Endothelial cell of umbilical vein (primary cell): ENCODE results near the gene DCHS1. TPM values are rescaled to one million over a fixed set of nuclear protein-coding genes. Genes with fewer than 3 reads are reported as not detected.

Source experiments
- BruUV-seq: library from RNA; stranded (reverse); fragments of 400-500 nt; replicated peaks from 2 replicates; lab custom pipeline; 2021; lab: Mats Ljungman, UMichigan
- CTCF ChIA-PET: fragments of 300-600, 350-600 bp; sonication (Branson Sonifier 250); formaldehyde crosslinking; loops from one replicate; lab custom pipeline; 2021; ENCODE audit warnings: antibody characterized with exemption, inconsistent platforms; lab: Charles Lee
- POLR2A ChIA-PET: fragments of 300-600, 350-600 bp; sonication (Branson Sonifier 250); formaldehyde crosslinking; loops from one replicate; lab custom pipeline; 2021; ENCODE audit warnings: antibody characterized with exemption, inconsistent platforms; lab: Charles Lee
- DNase-seq: peaks from one replicate; pipeline ENCODE4 v3.0.0-alpha.2; 2011; ENCODE audit warnings: low read depth, low spot score
- FAIRE-seq: peaks from 2 replicates; lab custom pipeline; 2011; peaks lifted over from hg19 to GRCh38; lab: Jason Lieb, UNC
- H2AFZ ChIP-seq: 2 replicates; pipeline ENCODE4 v1.6.0; 2012; ENCODE audit warnings: low read depth, low read length, control low read depth, inconsistent platforms
- H3K27ac ChIP-seq: 2 replicates; pipeline ENCODE4 v1.5.1; 2011; ENCODE audit warnings: low read depth, mild to moderate bottlenecking, control low read depth, low read length, moderate library complexity; ENCODE audit not compliant: insufficient read depth
- H3K27me3 ChIP-seq, 2 experiments: 2 replicates each; pipeline versions ENCODE4 v1.6.0 to v1.6.1; 2011; ENCODE audit warnings: low read length in 2 of 2, mixed read lengths in 1 of 2; ENCODE audit not compliant: control insufficient read depth in 2 of 2, insufficient read depth in 2 of 2
- H3K36me3 ChIP-seq, 2 experiments: 2 replicates in 1 of 2; 3 replicates in 1 of 2; pipeline ENCODE4 v1.5.1; 2011; ENCODE audit warnings: low read length in 2 of 2, mild to moderate bottlenecking in 1 of 2, moderate library complexity in 1 of 2; ENCODE audit not compliant: control insufficient read depth in 2 of 2, insufficient read depth in 2 of 2; ENCODE audit errors: extremely low read depth in 1 of 2
- H3K4me1 ChIP-seq: 3 replicates; pipeline ENCODE4 v1.5.1; 2011; ENCODE audit warnings: mild to moderate bottlenecking, low read length; ENCODE audit not compliant: control insufficient read depth, insufficient read depth; ENCODE audit errors: extremely low read depth
- H3K4me2 ChIP-seq: 2 replicates; pipeline ENCODE4 v1.6.1; 2011; ENCODE audit warnings: low read length, control low read depth, mixed read lengths; ENCODE audit not compliant: insufficient read depth
- H3K4me3 ChIP-seq, 3 experiments: fragments of 200-600 bp in 1 of 3; sonication (generic), shearing (Covaris generic) in 1 of 3; replicated peaks in 1 of 3; 2 replicates each; pipeline ENCODE4 v1.5.1; 2011 to 2016; ENCODE audit warnings: control low read depth in 3 of 3, low read length in 3 of 3, mild to moderate bottlenecking in 2 of 3, inconsistent platforms in 1 of 3, low read depth in 1 of 3, moderate library complexity in 1 of 3; ENCODE audit not compliant: insufficient read depth in 1 of 3
- H3K79me2 ChIP-seq: 2 replicates; pipeline ENCODE4 v1.6.0; 2012; ENCODE audit warnings: low read length, inconsistent platforms; ENCODE audit not compliant: control insufficient read depth, insufficient read depth
- H3K9ac ChIP-seq: replicated peaks from 2 replicates; pipeline ENCODE3; 2011; ENCODE audit warnings: low read length, control low read depth; ENCODE audit not compliant: insufficient read depth; ENCODE audit errors: extremely low read depth
- H3K9me1 ChIP-seq: replicated peaks from 3 replicates; pipeline ENCODE4 v1.6.0; 2011; ENCODE audit warnings: mild to moderate bottlenecking, low read length; ENCODE audit not compliant: control insufficient read depth, insufficient read depth; ENCODE audit errors: extremely low read depth
- H3K9me3 ChIP-seq: replicated peaks from 2 replicates; pipeline ENCODE4 v1.5.1; 2012; ENCODE audit warnings: low read length, inconsistent platforms; ENCODE audit not compliant: control insufficient read depth, insufficient read depth
- H4K20me1 ChIP-seq: replicated peaks from 2 replicates; pipeline ENCODE3; 2011; ENCODE audit warnings: mild to moderate bottlenecking, low read length; ENCODE audit not compliant: control insufficient read depth, insufficient read depth; ENCODE audit errors: extremely low read depth
- CTCF ChIP-seq, 2 donors: IDR thresholded peaks; 1 replicate in 1 of 2; 2 replicates in 1 of 2; pipeline ENCODE4 v1.5.1; 2011; ENCODE audit warnings: low read length in 2 of 2, mild to moderate bottlenecking in 2 of 2, moderate library complexity in 2 of 2, control low read depth in 1 of 2, inconsistent platforms in 1 of 2, low read depth in 1 of 2; ENCODE audit not compliant: insufficient read depth in 1 of 2; ENCODE audit errors: extremely low read depth in 1 of 2
- EZH2 ChIP-seq: IDR thresholded peaks from 2 replicates; pipeline ENCODE4 v1.6.1; 2012; ENCODE audit warnings: borderline replicate concordance, low read depth, mild to moderate bottlenecking, moderate library complexity, low read length, inconsistent platforms; ENCODE audit not compliant: severe bottlenecking
- FOS ChIP-seq: IDR thresholded peaks from 2 replicates; pipeline ENCODE4 v1.6.1; 2011; ENCODE audit warnings: mild to moderate bottlenecking, low read length, moderate library complexity, borderline replicate concordance; ENCODE audit not compliant: insufficient read depth
- GATA2 ChIP-seq: IDR thresholded peaks from 2 replicates; pipeline ENCODE4 v1.7.0; 2011; ENCODE audit warnings: low read depth, mild to moderate bottlenecking, moderate library complexity, mixed read lengths, low read length; ENCODE audit not compliant: insufficient read length, insufficient read depth
- JUN ChIP-seq: IDR thresholded peaks from 2 replicates; pipeline ENCODE4 v1.6.1; 2011; ENCODE audit warnings: borderline replicate concordance, low read depth; ENCODE audit not compliant: insufficient read length, insufficient read depth
- MAX ChIP-seq: IDR thresholded peaks from 2 replicates; pipeline ENCODE4 v1.6.1; 2011; ENCODE audit not compliant: insufficient read depth, insufficient read length
- MYC ChIP-seq: IDR thresholded peaks from one replicate; pipeline ENCODE4 v1.6.1; 2011; ENCODE audit warnings: mild to moderate bottlenecking, low read depth, low read length
- POLR2A ChIP-seq: IDR thresholded peaks from 2 replicates; pipeline ENCODE4 v1.6.1; 2012; ENCODE audit warnings: low read depth, mild to moderate bottlenecking, control low read depth, low read length
- POLR2AphosphoS5 ChIP-seq: IDR thresholded peaks from 2 replicates; pipeline ENCODE4 v1.6.1; 2012; ENCODE audit warnings: low read depth, mild to moderate bottlenecking, control low read depth, low read length, moderate library complexity; ENCODE audit not compliant: insufficient read depth
- dilution Hi-C: fragments of 300-500 bp; cut with MboI; formaldehyde crosslinking; loops from one replicate; pipeline ENCODE4 v1.15.0; 2019; ENCODE audit warnings: low sequenced_read_pairs; ENCODE audit not compliant: extremely low pct_ligation_motif_present
- intact Hi-C: fragments of 100-400 bp; cut with micrococcal nuclease; formaldehyde crosslinking; loops from one replicate; pipeline ENCODE4 v1.10.0; 2022
- polyA plus RNA-seq, 4 experiments: library from polyadenylated mRNA; depleted of rRNA in 3 of 4; stranded (reverse) in 3 of 4; unstranded in 1 of 4; fragments of >200 nt; gene quantifications; 2 replicates each; pipeline versions ENCODE4 v1.2.1 to v1.2.3, GENCODE V29; 2011 to 2012; ENCODE audit warnings: missing spikeins in 1 of 4
- total RNA-seq: library from RNA; stranded (reverse); gene quantifications from 2 replicates; pipeline ENCODE4 v1.2.3, GENCODE V29; 2021

Gene DCHS1
- total and polyA plus RNA-seq, 2 donors (not counting 3 experiments of a cell fraction or from before 2014, with no cell fraction given): 56.2 to 73.0 TPM

- Histone ChIP-seq H3K36me3 (no peaks in the 10 kb centered on the region), H2AFZ (no peak overlapping the region), H3K4me2 (no peak overlapping the region), H3K4me1 (peaks cover 15% of the 10 kb centered on the region), H3K79me2 (peaks cover 2% of the 10 kb centered on the region), H3K27ac (no peak overlapping the region), H3K9ac (no peak overlapping the region), H3K4me3 (no peak overlapping the region), H4K20me1 (no peaks in the 10 kb centered on the region), H3K9me1 (no peaks in the 10 kb centered on the region), H3K9me3 (no peaks in the 10 kb centered on the region), H3K27me3 (no peaks in the 10 kb centered on the region)
- TF ChIP-seq CTCF (IDR thresholded peaks at IDR 0.05; ENCODE audit: extremely low read depth in 1 of 2, insufficient read depth in 1 of 2, low read depth in 1 of 2, low read length in 2 of 2) (no peak), POLR2AphosphoS5 (no peak), EZH2 (no peak), FOS (no peak), POLR2A (no peak), JUN (no peak), MYC (no peak), GATA2 (no peak), MAX (no peak)
- POLR2A ChIA-PET: no interaction called here
- CTCF ChIA-PET: interaction anchor here (0.9 to 1.9 kb wide), 4 partner anchors 8 to 126 kb away, joined by 3 to 11 read pairs (median 4); partner anchors contain the start of gene MRPL17
- dilution Hi-C loops: no loop called here
- no TSS peak for BruUV-seq
- intact Hi-C loops: loop anchor here (2.0 kb wide), 1 partner anchor 18 kb away; no protein-coding TSS in a partner anchor
- FAIRE-seq (no peak), DNase-seq (no peak)
Observed at GRCh38 chr11:6656936-6657335, 1.3 kb upstream of the DCHS1 start.
